Heart left ventricle (tissue), 13 donors: ENCODE results near the gene IL17REL.

ENCODE experiments used
- CTCF ChIP-seq, 12 donors: fragments of 200-600 bp; sonication (generic) in 4 of 12; IDR thresholded peaks; one replicate each; pipeline versions ENCODE4 v1.5.0 to v1.8.0; 2018 to 2022; ENCODE audit warnings: antibody characterized with exemption in 12 of 12, mild to moderate bottlenecking in 5 of 12
- POLR2A ChIP-seq, 2 donors: fragments of 450-650 bp; IDR thresholded peaks; one replicate each; pipeline ENCODE4 v1.6.1; 2017; ENCODE audit warnings: antibody characterized with exemption in 2 of 2, mild to moderate bottlenecking in 2 of 2, moderate library complexity in 2 of 2
- donor health status: ischemic (EF 13 %, LVEDD 7.1; RV severe dilation, severe dysfunction).
- donor health status: DM: no; HTN: yes; CAD: no.
- donor health status: DM: no; HTN: no; CAD: no.
- donor health status: ischemic (EF 25% LVEDD 6.9; RV normal size, moderate dysfunction).
- donor health status: ischemic (EF 25% LVEDD 5.7; RV mildly dilated, moderate dysfunction).
- donor health status: ischemic (EF 35%, LVEDD 5.7; RV mildly dilated, moderate dysfunction).
- donor health status: nonischemic (EF 11% LVEDD 7.7; RV severe dilation, severe dysfunction).
- donor health status: DM: yes; HTN: yes; CAD: no.
- donor health status: PGD.
- donor health status: ischemic (EF 29% LVEDD 5.4; RV normal size, mild dysfunction).
- donor health status: nonischemic (EF 23%, LVEDD 6.1; RV moderate dilation, normal function).

GRCh38 chr22:49960159-49961004 is 52.2 kb downstream of the IL17REL start, which contains the start of gene PIM3:
- no peak for TF ChIP-seq CTCF (IDR thresholded peaks at IDR 0.05)
- peak; percentile 23 to 89 for TF ChIP-seq POLR2A (IDR thresholded peaks at IDR 0.05)
